ENCODE data around the gene CHURC1.

CHURC1 gene

GRCh38 chr14:64919215-64919614, 5.0 kb downstream of the CHURC1 start:
- H3K4me3 ChIP-seq (ENCODE audit: low read length): no peak overlapping the region
- TF ChIP-seq, protein P1, sequence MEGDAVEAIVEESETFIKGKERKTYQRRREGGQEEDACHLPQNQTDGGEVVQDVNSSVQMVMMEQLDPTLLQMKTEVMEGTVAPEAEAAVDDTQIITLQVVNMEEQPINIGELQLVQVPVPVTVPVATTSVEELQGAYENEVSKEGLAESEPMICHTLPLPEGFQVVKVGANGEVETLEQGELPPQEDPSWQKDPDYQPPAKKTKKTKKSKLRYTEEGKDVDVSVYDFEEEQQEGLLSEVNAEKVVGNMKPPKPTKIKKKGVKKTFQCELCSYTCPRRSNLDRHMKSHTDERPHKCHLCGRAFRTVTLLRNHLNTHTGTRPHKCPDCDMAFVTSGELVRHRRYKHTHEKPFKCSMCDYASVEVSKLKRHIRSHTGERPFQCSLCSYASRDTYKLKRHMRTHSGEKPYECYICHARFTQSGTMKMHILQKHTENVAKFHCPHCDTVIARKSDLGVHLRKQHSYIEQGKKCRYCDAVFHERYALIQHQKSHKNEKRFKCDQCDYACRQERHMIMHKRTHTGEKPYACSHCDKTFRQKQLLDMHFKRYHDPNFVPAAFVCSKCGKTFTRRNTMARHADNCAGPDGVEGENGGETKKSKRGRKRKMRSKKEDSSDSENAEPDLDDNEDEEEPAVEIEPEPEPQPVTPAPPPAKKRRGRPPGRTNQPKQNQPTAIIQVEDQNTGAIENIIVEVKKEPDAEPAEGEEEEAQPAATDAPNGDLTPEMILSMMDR (IDR thresholded peaks at IDR 0.05; ENCODE audit: insufficient read depth, low read depth, low read length, missing control alignments): no peak
- no peak for DNase-seq (ENCODE audit: low read depth)

DNA sequence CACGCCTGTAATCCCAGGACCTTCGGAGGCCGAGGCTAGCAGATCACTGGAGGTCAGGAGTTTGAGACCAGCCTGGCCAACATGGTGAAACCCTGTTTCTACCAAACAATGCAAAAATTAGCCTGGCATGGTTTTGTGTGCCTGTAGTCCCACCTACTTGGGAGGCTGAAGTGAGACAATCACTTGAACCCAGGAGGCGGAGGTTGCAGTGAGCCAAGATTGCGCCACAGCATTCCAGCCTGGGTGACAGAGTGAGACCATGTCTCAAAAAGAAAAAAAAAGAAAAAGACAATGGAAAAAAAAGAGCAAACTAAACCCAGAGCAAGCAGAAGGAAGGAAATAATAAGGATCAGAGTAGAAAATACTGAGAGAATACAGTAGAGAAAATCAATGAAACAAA, 5.4 kb downstream of the CHURC1 start:
- DNase-seq (ENCODE audit: low read depth): no peak
- TF ChIP-seq, protein P1 (IDR thresholded peaks at IDR 0.05; ENCODE audit: insufficient read depth, low read depth, low read length, missing control alignments): no peak
- H3K4me3 ChIP-seq (ENCODE audit: low read length): no peak overlapping the region

DNA sequence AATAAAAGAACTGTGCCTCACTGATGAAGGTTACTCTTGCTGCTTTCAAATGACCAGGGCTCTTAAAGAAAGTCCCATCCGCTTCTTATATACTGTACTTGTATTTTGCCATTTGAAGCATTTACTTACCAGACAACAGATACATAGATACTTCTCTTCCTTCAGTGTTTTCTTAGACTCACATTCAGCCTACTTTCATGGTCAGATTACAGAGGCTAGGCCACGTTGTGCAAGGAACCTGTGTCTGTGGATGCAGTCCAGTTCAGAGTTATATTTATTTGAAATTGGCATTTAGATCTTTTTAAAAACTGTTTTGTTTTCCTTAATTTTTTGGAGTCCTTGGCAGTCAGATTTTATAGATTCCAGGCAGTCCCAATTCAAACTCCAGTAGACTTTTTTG, 6.2 kb downstream of the CHURC1 start:
- DNase-seq (ENCODE audit: low read depth): no peak
- TF ChIP-seq, protein P1 (IDR thresholded peaks at IDR 0.05; ENCODE audit: insufficient read depth, low read depth, low read length, missing control alignments): no peak
- H3K4me3 ChIP-seq (ENCODE audit: low read length): no peak overlapping the region

GRCh38 chr14:64923015-64923414, 8.8 kb downstream of the CHURC1 start:
- DNase-seq (ENCODE audit: low read depth): no peak
- H3K4me3 ChIP-seq (ENCODE audit: low read length): no peak overlapping the region
- TF ChIP-seq, protein P1 (IDR thresholded peaks at IDR 0.05; ENCODE audit: insufficient read depth, low read depth, low read length, missing control alignments): no peak

DNA sequence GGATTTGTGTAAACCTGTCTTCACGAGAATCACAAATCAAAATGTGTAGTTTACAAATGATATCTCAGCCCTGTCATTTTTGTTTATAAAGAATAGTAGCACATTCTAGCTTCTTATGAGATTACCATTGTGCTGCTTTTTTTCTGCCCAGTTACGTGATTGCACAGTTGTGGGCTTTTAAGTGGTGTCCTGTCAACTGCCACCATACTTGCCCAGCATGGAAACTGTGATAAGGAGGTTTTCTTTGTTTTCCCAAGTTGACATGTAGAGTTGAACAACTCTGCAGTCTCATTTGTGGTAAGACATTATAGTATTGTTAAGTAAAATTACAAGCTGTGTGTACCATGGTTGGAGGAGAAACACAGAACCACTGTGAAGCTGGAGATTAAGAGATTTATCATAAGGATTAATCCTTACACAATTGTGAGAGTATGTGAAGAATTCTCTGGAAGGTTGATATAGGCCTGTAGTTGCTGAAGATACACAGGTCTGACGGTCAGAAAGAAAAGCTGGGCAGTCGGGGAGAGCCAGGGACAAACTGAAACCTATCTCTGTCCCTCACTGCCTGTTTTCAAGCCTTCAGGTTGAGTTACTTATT, 12.2 kb downstream of the CHURC1 start:
- no peak for DNase-seq (ENCODE audit: low read depth)
- TF ChIP-seq, protein P1 (IDR thresholded peaks at IDR 0.05; ENCODE audit: insufficient read depth, low read depth, low read length, missing control alignments): no peak
- no peak overlapping the region for H3K4me3 ChIP-seq (ENCODE audit: low read length)

DNA sequence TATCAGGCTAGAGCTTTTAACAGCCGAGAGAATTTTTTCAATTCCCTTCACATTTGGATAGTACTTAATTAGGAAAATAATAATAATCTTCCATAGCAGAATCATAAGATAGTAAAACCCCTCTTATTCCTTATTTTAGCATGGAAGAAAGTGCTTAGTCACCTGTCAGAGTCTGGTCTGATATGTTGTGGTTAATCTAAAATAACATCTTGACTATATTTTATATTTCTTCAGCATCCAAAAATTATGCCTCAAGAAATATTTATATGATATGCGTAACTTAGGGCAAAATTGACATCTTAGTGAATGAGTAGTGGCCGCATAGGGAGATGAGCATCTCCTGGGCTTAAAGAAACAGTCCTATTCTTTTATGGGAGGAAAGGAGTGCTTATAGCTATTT, 12.8 kb downstream of the CHURC1 start:
- TF ChIP-seq, protein P1 (IDR thresholded peaks at IDR 0.05; ENCODE audit: insufficient read depth, low read depth, low read length, missing control alignments): no peak
- DNase-seq (ENCODE audit: low read depth): no peak
- no peak overlapping the region for H3K4me3 ChIP-seq (ENCODE audit: low read length)
